Stimulated activated CD4-positive, alpha-beta T cell treated with anti-CD3 and anti-CD28 coated beads, Interleukin-2, amount 100 ng/mL, for 4 hours (primary cell): ENCODE data around the gene SPATA20.

Experiments
- DNase-seq: peaks from one replicate; pipeline ENCODE4 v3.0.0-alpha.2; 2020; ENCODE audit warnings: low read depth

SPATA20 gene

GRCh38 chr17:50579399-50579798 is 32.4 kb downstream of the SPATA20 start:
- no peak for DNase-seq

GRCh38 chr17:50580646-50581045 is 33.7 kb downstream of the SPATA20 start:
- no peak for DNase-seq

GRCh38 chr17:50581316-50581715 is 34.3 kb downstream of the SPATA20 start:
- no peak for DNase-seq

GRCh38 chr17:50582741-50583140 is 35.8 kb downstream of the SPATA20 start:
- DNase-seq = no peak

GRCh38 chr17:50583641-50584040 is 36.7 kb downstream of the SPATA20 start:
- DNase-seq = no peak

GRCh38 chr17:50584116-50584515 is 37.1 kb downstream of the SPATA20 start:
- no peak for DNase-seq

GRCh38 chr17:50584749-50585148 is 37.8 kb downstream of the SPATA20 start:
- no peak for DNase-seq

GRCh38 chr17:50585346-50585745 is 38.4 kb downstream of the SPATA20 start:
- no peak for DNase-seq

- no peak for DNase-seq
Observed at GRCh38 chr17:50585891-50586290, 38.9 kb downstream of the SPATA20 start.

GRCh38 chr17:50586421-50587247 is 39.7 kb downstream of the SPATA20 start:
- no peak for DNase-seq

- DNase-seq = no peak
Observed at GRCh38 chr17:50587571-50587970, 40.6 kb downstream of the SPATA20 start.

- no peak for DNase-seq
Observed at GRCh38 chr17:50588391-50589049, 41.5 kb downstream of the SPATA20 start.

- no peak for DNase-seq
Observed at GRCh38 chr17:50589095-50589705, 42.2 kb downstream of the SPATA20 start.

- DNase-seq = no peak
Observed at GRCh38 chr17:50590946-50591737, 44.2 kb downstream of the SPATA20 start.

GRCh38 chr17:50593321-50593720 is 46.3 kb downstream of the SPATA20 start:
- no peak for DNase-seq

- DNase-seq = no peak
Observed at GRCh38 chr17:50594128-50594823, 47.3 kb downstream of the SPATA20 start.

- DNase-seq = no peak
Observed at GRCh38 chr17:50594892-50595291, 47.9 kb downstream of the SPATA20 start.

- no peak for DNase-seq
Observed at GRCh38 chr17:50596191-50597037, 49.4 kb downstream of the SPATA20 start.

- DNase-seq = no peak
Observed at GRCh38 chr17:50598487-50598886, 51.5 kb downstream of the SPATA20 start.

- no peak for DNase-seq
Observed at GRCh38 chr17:50599606-50600005, 52.6 kb downstream of the SPATA20 start.
